ENCODE measurements around the gene DYNLT2. TPM values are rescaled to one million over a fixed set of nuclear protein-coding genes. Genes with fewer than 3 reads are reported as not detected.

Gene DYNLT2
- total RNA-seq, 1 experiment from 2014 or later = 1.7 TPM

DNA sequence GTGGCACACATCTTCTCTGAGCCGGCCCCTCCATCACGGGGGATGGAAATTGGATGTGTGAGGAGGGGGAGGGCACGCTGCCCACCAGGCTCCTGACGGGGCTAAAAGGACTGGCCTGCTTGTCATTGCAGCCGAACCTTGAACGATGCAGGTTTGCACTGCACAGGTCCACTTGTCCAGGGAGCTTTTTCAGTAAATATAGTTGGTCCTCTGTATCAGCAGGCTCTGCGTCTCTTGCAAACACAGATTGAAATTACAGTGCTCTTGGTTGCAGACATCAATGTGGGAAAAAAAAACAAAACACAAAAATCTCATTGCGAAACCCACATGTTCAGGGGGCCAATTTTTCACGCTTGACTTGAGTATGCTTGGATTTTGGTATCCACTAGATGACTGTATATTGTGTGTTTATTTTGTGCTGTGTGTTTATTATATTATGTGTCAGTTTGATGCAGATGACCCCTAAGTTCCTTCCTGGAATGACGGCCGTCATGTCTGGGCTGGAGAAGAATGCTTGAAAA, 29.3 kb upstream of the DYNLT2 start (continued):
- TF ChIP-seq, protein P1, sequence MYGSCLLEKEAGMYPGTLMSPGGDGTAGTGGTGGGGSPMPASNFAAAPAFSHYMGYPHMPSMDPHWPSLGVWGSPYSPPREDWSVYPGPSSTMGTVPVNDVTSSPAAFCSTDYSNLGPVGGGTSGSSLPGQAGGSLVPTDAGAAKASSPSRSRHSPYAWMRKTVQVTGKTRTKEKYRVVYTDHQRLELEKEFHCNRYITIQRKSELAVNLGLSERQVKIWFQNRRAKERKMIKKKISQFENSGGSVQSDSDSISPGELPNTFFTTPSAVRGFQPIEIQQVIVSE (CRISPR knock-in tag; IDR thresholded peaks at IDR 0.05; ENCODE audit: borderline replicate concordance) = no peak
- TF ChIP-seq PRRX2 (CRISPR knock-in tag; IDR thresholded peaks at IDR 0.05) = no peak
- TF ChIP-seq, protein P2, sequence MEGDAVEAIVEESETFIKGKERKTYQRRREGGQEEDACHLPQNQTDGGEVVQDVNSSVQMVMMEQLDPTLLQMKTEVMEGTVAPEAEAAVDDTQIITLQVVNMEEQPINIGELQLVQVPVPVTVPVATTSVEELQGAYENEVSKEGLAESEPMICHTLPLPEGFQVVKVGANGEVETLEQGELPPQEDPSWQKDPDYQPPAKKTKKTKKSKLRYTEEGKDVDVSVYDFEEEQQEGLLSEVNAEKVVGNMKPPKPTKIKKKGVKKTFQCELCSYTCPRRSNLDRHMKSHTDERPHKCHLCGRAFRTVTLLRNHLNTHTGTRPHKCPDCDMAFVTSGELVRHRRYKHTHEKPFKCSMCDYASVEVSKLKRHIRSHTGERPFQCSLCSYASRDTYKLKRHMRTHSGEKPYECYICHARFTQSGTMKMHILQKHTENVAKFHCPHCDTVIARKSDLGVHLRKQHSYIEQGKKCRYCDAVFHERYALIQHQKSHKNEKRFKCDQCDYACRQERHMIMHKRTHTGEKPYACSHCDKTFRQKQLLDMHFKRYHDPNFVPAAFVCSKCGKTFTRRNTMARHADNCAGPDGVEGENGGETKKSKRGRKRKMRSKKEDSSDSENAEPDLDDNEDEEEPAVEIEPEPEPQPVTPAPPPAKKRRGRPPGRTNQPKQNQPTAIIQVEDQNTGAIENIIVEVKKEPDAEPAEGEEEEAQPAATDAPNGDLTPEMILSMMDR (IDR thresholded peaks at IDR 0.05) = no peak
- TF ChIP-seq, protein P3, sequence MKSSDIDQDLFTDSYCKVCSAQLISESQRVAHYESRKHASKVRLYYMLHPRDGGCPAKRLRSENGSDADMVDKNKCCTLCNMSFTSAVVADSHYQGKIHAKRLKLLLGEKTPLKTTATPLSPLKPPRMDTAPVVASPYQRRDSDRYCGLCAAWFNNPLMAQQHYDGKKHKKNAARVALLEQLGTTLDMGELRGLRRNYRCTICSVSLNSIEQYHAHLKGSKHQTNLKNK (CRISPR knock-in tag; IDR thresholded peaks at IDR 0.05) = no peak

DNA sequence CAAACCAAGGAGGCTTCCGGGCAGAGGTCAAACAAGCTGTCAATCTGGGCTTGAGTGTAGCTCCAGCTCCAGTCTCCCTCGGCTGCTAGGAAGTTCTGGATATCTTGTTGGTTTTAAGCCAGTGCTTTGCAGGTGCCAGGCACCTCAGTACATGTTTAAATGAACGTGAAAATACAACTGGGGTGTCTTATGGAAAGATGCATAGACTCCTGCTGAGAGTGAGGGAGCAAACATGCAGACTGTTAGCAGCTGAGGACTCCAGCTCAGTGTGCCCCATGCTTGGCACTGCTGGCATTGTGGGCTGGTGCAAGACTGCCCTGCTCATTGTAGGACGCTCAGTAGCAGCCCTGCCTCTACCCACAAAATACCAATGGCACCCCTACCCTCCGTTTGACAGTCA, 28.5 kb upstream of the DYNLT2 start:
- H3K9me3 Mint-ChIP-seq = peaks cover 4% of the 10 kb centered on the region
- no peak overlapping the region for H3K27ac Mint-ChIP-seq
- no peak for DNase-seq (ENCODE audit: low spot score)
- H3K27me3 Mint-ChIP-seq (ENCODE audit: low read depth) = no peaks in the 10 kb centered on the region
- TF ChIP-seq NFE2L1 (CRISPR knock-in tag; IDR thresholded peaks at IDR 0.05) (no peak), TEAD4 (CRISPR knock-in tag; IDR thresholded peaks at IDR 0.05) (no peak), ATF1 (CRISPR knock-in tag; IDR thresholded peaks at IDR 0.05) (no peak), RELA (CRISPR knock-in tag; IDR thresholded peaks at IDR 0.05; ENCODE audit: borderline replicate concordance) (no peak), HMGA2 (CRISPR knock-in tag; IDR thresholded peaks at IDR 0.05) (no peak), ESRRA (CRISPR knock-in tag; IDR thresholded peaks at IDR 0.05; ENCODE audit: borderline replicate concordance) (no peak)
- TF ChIP-seq, protein P3 (CRISPR knock-in tag; IDR thresholded peaks at IDR 0.05) = no peak
- TF ChIP-seq, protein P4, sequence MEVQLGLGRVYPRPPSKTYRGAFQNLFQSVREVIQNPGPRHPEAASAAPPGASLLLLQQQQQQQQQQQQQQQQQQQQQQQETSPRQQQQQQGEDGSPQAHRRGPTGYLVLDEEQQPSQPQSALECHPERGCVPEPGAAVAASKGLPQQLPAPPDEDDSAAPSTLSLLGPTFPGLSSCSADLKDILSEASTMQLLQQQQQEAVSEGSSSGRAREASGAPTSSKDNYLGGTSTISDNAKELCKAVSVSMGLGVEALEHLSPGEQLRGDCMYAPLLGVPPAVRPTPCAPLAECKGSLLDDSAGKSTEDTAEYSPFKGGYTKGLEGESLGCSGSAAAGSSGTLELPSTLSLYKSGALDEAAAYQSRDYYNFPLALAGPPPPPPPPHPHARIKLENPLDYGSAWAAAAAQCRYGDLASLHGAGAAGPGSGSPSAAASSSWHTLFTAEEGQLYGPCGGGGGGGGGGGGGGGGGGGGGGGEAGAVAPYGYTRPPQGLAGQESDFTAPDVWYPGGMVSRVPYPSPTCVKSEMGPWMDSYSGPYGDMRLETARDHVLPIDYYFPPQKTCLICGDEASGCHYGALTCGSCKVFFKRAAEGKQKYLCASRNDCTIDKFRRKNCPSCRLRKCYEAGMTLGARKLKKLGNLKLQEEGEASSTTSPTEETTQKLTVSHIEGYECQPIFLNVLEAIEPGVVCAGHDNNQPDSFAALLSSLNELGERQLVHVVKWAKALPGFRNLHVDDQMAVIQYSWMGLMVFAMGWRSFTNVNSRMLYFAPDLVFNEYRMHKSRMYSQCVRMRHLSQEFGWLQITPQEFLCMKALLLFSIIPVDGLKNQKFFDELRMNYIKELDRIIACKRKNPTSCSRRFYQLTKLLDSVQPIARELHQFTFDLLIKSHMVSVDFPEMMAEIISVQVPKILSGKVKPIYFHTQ (CRISPR knock-in tag; IDR thresholded peaks at IDR 0.05) = no peak
- TF ChIP-seq, protein P5, sequence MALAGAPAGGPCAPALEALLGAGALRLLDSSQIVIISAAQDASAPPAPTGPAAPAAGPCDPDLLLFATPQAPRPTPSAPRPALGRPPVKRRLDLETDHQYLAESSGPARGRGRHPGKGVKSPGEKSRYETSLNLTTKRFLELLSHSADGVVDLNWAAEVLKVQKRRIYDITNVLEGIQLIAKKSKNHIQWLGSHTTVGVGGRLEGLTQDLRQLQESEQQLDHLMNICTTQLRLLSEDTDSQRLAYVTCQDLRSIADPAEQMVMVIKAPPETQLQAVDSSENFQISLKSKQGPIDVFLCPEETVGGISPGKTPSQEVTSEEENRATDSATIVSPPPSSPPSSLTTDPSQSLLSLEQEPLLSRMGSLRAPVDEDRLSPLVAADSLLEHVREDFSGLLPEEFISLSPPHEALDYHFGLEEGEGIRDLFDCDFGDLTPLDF (CRISPR knock-in tag; IDR thresholded peaks at IDR 0.05) = no peak
- TF ChIP-seq, protein P6, sequence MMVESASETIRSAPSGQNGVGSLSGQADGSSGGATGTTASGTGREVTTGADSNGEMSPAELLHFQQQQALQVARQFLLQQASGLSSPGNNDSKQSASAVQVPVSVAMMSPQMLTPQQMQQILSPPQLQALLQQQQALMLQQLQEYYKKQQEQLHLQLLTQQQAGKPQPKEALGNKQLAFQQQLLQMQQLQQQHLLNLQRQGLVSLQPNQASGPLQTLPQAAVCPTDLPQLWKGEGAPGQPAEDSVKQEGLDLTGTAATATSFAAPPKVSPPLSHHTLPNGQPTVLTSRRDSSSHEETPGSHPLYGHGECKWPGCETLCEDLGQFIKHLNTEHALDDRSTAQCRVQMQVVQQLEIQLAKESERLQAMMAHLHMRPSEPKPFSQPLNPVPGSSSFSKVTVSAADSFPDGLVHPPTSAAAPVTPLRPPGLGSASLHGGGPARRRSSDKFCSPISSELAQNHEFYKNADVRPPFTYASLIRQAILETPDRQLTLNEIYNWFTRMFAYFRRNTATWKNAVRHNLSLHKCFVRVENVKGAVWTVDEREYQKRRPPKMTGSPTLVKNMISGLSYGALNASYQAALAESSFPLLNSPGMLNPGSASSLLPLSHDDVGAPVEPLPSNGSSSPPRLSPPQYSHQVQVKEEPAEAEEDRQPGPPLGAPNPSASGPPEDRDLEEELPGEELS (CRISPR knock-in tag; IDR thresholded peaks at IDR 0.05) = no peak
- TF ChIP-seq, protein P7, sequence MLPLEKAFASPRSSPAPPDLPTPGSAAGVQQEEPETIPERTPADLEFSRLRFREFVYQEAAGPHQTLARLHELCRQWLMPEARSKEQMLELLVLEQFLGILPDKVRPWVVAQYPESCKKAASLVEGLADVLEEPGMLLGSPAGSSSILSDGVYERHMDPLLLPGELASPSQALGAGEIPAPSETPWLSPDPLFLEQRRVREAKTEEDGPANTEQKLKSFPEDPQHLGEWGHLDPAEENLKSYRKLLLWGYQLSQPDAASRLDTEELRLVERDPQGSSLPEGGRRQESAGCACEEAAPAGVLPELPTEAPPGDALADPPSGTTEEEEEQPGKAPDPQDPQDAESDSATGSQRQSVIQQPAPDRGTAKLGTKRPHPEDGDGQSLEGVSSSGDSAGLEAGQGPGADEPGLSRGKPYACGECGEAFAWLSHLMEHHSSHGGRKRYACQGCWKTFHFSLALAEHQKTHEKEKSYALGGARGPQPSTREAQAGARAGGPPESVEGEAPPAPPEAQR (CRISPR knock-in tag; IDR thresholded peaks at IDR 0.05) = no peak
- TF ChIP-seq, protein P8, sequence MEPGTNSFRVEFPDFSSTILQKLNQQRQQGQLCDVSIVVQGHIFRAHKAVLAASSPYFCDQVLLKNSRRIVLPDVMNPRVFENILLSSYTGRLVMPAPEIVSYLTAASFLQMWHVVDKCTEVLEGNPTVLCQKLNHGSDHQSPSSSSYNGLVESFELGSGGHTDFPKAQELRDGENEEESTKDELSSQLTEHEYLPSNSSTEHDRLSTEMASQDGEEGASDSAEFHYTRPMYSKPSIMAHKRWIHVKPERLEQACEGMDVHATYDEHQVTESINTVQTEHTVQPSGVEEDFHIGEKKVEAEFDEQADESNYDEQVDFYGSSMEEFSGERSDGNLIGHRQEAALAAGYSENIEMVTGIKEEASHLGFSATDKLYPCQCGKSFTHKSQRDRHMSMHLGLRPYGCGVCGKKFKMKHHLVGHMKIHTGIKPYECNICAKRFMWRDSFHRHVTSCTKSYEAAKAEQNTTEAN (CRISPR knock-in tag; IDR thresholded peaks at IDR 0.05) = no peak
- CTCF ChIA-PET = interaction anchor here (0.7 kb wide), 1 partner anchor 52 kb away, joined by 3 read pairs; no protein-coding TSS in a partner anchor
- POLR2A ChIA-PET = no interaction called here
- no peak for ATAC-seq
- H3K4me1 Mint-ChIP-seq = no peaks in the 10 kb centered on the region
- no peak overlapping the region for H3K4me3 Mint-ChIP-seq
- H3K36me3 Mint-ChIP-seq = peaks cover 21% of the 10 kb centered on the region
